ENCODE results near the gene CDCA7. TPM values are rescaled to one million over a fixed set of nuclear protein-coding genes. Genes with fewer than 3 reads are reported as not detected.

The CDCA7 gene
- total and polyA plus RNA-seq, 4 donors: 0.08 to 7.9 (median 0.17) TPM

- no peak for DNase-seq (ENCODE audit: low spot score)
- Histone ChIP-seq H3K27me3 (ENCODE audit: control insufficient read depth in 4 of 4, insufficient read depth in 4 of 4, low read length in 3 of 4) (peaks cover 7 to 11% (median 9%) of the 10 kb centered on the region in 4 donors), H3K36me3 (ENCODE audit: control insufficient read depth in 4 of 4, insufficient read depth in 3 of 4, low read depth in 1 of 4, low read length in 3 of 4) (no peaks in the 10 kb centered on the region), H3K4me1 (ENCODE audit: control insufficient read depth in 4 of 4, insufficient read depth in 4 of 4, low read length in 3 of 4) (peaks cover 0 to 2% (median 0%) of the 10 kb centered on the region in 4 donors), H3K4me3 (ENCODE audit: low read depth in 1 of 3, low read length in 3 of 3) (no peak overlapping the region), H3K9me3 (ENCODE audit: control insufficient read depth in 4 of 4, low read length in 3 of 4) (no peaks in the 10 kb centered on the region), H3K9ac (ENCODE audit: low read depth in 1 of 2, low read length in 2 of 2) (no peak overlapping the region), H3K27ac (ENCODE audit: low read depth in 1 of 2, low read length in 2 of 2) (no peak overlapping the region)
- 20% methylated on average over 7 of the region's 7 CpGs for WGBS
- TF ChIP-seq, protein P1, sequence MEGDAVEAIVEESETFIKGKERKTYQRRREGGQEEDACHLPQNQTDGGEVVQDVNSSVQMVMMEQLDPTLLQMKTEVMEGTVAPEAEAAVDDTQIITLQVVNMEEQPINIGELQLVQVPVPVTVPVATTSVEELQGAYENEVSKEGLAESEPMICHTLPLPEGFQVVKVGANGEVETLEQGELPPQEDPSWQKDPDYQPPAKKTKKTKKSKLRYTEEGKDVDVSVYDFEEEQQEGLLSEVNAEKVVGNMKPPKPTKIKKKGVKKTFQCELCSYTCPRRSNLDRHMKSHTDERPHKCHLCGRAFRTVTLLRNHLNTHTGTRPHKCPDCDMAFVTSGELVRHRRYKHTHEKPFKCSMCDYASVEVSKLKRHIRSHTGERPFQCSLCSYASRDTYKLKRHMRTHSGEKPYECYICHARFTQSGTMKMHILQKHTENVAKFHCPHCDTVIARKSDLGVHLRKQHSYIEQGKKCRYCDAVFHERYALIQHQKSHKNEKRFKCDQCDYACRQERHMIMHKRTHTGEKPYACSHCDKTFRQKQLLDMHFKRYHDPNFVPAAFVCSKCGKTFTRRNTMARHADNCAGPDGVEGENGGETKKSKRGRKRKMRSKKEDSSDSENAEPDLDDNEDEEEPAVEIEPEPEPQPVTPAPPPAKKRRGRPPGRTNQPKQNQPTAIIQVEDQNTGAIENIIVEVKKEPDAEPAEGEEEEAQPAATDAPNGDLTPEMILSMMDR (IDR thresholded peaks at IDR 0.05; ENCODE audit: low read depth, low read length, missing input control): no peak
- TF ChIP-seq, protein P2, sequence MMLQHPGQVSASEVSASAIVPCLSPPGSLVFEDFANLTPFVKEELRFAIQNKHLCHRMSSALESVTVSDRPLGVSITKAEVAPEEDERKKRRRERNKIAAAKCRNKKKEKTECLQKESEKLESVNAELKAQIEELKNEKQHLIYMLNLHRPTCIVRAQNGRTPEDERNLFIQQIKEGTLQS (IDR thresholded peaks at IDR 0.05): no peak
- TF ChIP-seq JUND (IDR thresholded peaks at IDR 0.05): no peak
- no peak for TF ChIP-seq SP1 (IDR thresholded peaks at IDR 0.05)
- no peak for TF ChIP-seq TAF1 (conservative IDR thresholded peaks at IDR 0.05)
- TF ChIP-seq RAD21 (IDR thresholded peaks at IDR 0.05): no peak
- TF ChIP-seq, protein P3, sequence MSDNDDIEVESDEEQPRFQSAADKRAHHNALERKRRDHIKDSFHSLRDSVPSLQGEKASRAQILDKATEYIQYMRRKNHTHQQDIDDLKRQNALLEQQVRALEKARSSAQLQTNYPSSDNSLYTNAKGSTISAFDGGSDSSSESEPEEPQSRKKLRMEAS (IDR thresholded peaks at IDR 0.05): no peak
- no peak for TF ChIP-seq GABPA (IDR thresholded peaks at IDR 0.05 in 1 of 2, conservative IDR thresholded peaks at IDR 0.05 in 1 of 2)
- no peak for TF ChIP-seq HNF4G (IDR thresholded peaks at IDR 0.05)
These were observed 47.1 kb downstream of the CDCA7 start for GRCh38 chr2:173401716-173402326.

DNA sequence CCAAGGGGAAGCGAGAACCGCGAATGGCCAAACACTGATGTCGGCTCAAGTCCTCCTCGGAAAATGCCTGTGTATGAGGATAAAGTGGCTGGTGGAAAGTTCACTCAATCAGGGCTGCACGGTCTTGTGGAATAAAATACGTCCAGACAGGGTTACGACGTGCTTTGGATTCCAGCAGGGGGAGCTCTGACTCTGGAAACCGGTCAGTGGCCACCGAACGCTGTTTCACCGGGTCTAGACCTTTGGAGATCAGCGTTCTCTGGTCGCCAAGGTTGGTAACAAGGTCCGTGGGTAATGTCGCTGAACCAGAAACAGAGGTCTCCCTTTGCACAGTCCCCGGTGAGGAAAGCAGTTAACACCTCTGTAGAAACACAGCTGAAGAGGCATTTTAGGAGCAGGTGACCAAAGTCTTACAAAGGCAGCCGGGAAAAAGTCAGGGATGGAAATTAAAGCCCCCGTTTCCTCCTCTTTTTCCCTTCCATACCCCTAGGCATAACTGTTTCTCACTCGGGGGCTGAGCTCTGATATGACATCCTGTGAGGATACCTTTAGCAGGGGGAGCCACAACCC lies 47.8 kb downstream of the CDCA7 start:
- H3K9ac ChIP-seq (ENCODE audit: low read depth in 1 of 2, low read length in 2 of 2): no peak overlapping the region
- H3K27me3 ChIP-seq (ENCODE audit: control insufficient read depth in 4 of 4, insufficient read depth in 4 of 4, low read length in 3 of 4): peaks cover 7 to 11% (median 9%) of the 10 kb centered on the region in 4 donors
- no peaks in the 10 kb centered on the region for H3K36me3 ChIP-seq (ENCODE audit: control insufficient read depth in 4 of 4, insufficient read depth in 3 of 4, low read depth in 1 of 4, low read length in 3 of 4)
- no peak overlapping the region for H3K27ac ChIP-seq (ENCODE audit: low read depth in 1 of 2, low read length in 2 of 2)
- WGBS: 5% methylated on average over 21 of the region's 21 CpGs
- no peak overlapping the region for H3K4me3 ChIP-seq (ENCODE audit: low read depth in 1 of 3, low read length in 3 of 3)
- DNase-seq (ENCODE audit: low spot score): peak; percentile 75
- H3K4me1 ChIP-seq (ENCODE audit: control insufficient read depth in 4 of 4, insufficient read depth in 4 of 4, low read length in 3 of 4): peaks cover 0 to 2% (median 0%) of the 10 kb centered on the region in 4 donors
- TF ChIP-seq, protein P1 (IDR thresholded peaks at IDR 0.05; ENCODE audit: low read depth, low read length, missing input control): peak; percentile 85
- TF ChIP-seq RAD21 (IDR thresholded peaks at IDR 0.05) (peak; percentile 95 to 97), REST (IDR thresholded peaks at IDR 0.05) (no peak), ZBTB33 (IDR thresholded peaks at IDR 0.05) (no peak)
- no peaks in the 10 kb centered on the region for H3K9me3 ChIP-seq (ENCODE audit: control insufficient read depth in 4 of 4, low read length in 3 of 4)
